Measurements from ENCODE around the gene POTEG.
"Not testable (repeated sequence)": the region's sequence is repeated elsewhere in the genome, so short reads cannot be mapped to it uniquely, and the experiment has no call there.

POTEG gene

GRCh38 chr14:19434241-19434640 lies at the start of gene POTEG:
Gene POTEG (minus strand): TSS chr14:19434341. CDS start chr14:19434289, 52 bp downstream.
- not testable (repeated sequence) for DNase-seq (ENCODE audit: low read depth, low spot score)

- DNase-seq (ENCODE audit: low read depth, low spot score): not testable (repeated sequence)
Measured at GRCh38 chr14:19482093-19482492, 48.0 kb upstream of the POTEG start.

GRCh38 chr14:19481421-19481820 lies 47.3 kb upstream of the POTEG start:
- not testable (repeated sequence) for DNase-seq (ENCODE audit: low read depth, low spot score)

- DNase-seq (ENCODE audit: low read depth, low spot score): not testable (repeated sequence)
Measured at GRCh38 chr14:19480491-19480890, 46.4 kb upstream of the POTEG start.

GRCh38 chr14:19445761-19446160 lies 11.6 kb upstream of the POTEG start:
- not testable (repeated sequence) for DNase-seq (ENCODE audit: low read depth, low spot score)

GRCh38 chr14:19439826-19440225 lies 5.7 kb upstream of the POTEG start:
- not testable (repeated sequence) for DNase-seq (ENCODE audit: low read depth, low spot score)

GRCh38 chr14:19439219-19439618 lies 5.1 kb upstream of the POTEG start:
- not testable (repeated sequence) for DNase-seq (ENCODE audit: low read depth, low spot score)

GRCh38 chr14:19437126-19437443 lies 2.9 kb upstream of the POTEG start:
- not testable (repeated sequence) for DNase-seq (ENCODE audit: low read depth, low spot score)

- not testable (repeated sequence) for DNase-seq (ENCODE audit: low read depth, low spot score)
Measured at GRCh38 chr14:19436311-19437125, 2.4 kb upstream of the POTEG start.

GRCh38 chr14:19435852-19436251 lies 1.7 kb upstream of the POTEG start:
- DNase-seq (ENCODE audit: low read depth, low spot score): not testable (repeated sequence)

GRCh38 chr14:19434891-19435290 lies 750 bp upstream of the POTEG start:
- DNase-seq (ENCODE audit: low read depth, low spot score): not testable (repeated sequence)

GRCh38 chr14:19433765-19434164 lies 376 bp downstream of the POTEG start:
- DNase-seq (ENCODE audit: low read depth, low spot score): not testable (repeated sequence)

GRCh38 chr14:19408519-19408918 lies 25.6 kb downstream of the POTEG start:
- DNase-seq (ENCODE audit: low read depth, low spot score): not testable (repeated sequence)

- DNase-seq (ENCODE audit: low read depth, low spot score): not testable (repeated sequence)
Measured at GRCh38 chr14:19402097-19402496, 32.0 kb downstream of the POTEG start.

GRCh38 chr14:19394727-19395126 lies 39.4 kb downstream of the POTEG start:
- DNase-seq (ENCODE audit: low read depth, low spot score): not testable (repeated sequence)

GRCh38 chr14:19390230-19390629 lies 43.9 kb downstream of the POTEG start:
- not testable (repeated sequence) for DNase-seq (ENCODE audit: low read depth, low spot score)

- DNase-seq (ENCODE audit: low read depth, low spot score): not testable (repeated sequence)
Measured at GRCh38 chr14:19388741-19389140, 45.4 kb downstream of the POTEG start.

GRCh38 chr14:19386996-19387395 lies 47.1 kb downstream of the POTEG start:
- DNase-seq (ENCODE audit: low read depth, low spot score): not testable (repeated sequence)

- DNase-seq (ENCODE audit: low read depth, low spot score): not testable (repeated sequence)
Measured at GRCh38 chr14:19386309-19386708, 47.8 kb downstream of the POTEG start.

GRCh38 chr14:19384088-19384781 lies 49.9 kb downstream of the POTEG start:
- DNase-seq (ENCODE audit: low read depth, low spot score): not testable (repeated sequence)

GRCh38 chr14:19383008-19383584 lies 51.0 kb downstream of the POTEG start:
- not testable (repeated sequence) for DNase-seq (ENCODE audit: low read depth, low spot score)

- not testable (repeated sequence) for DNase-seq (ENCODE audit: low read depth, low spot score)
Measured at GRCh38 chr14:19380137-19380536, 54.0 kb downstream of the POTEG start.

Data from astrocyte of the hippocampus (primary cell).